ENCODE data around the gene RO60. TPM values are rescaled to one million over a fixed set of nuclear protein-coding genes. Genes with fewer than 3 reads are reported as not detected.

Gene RO60
- total and polyA plus RNA-seq, 2 of the 13 experiments (the other 11 are each of a cell fraction or from before 2014, with no cell fraction given): 20.3 to 53.7 TPM

DNA sequence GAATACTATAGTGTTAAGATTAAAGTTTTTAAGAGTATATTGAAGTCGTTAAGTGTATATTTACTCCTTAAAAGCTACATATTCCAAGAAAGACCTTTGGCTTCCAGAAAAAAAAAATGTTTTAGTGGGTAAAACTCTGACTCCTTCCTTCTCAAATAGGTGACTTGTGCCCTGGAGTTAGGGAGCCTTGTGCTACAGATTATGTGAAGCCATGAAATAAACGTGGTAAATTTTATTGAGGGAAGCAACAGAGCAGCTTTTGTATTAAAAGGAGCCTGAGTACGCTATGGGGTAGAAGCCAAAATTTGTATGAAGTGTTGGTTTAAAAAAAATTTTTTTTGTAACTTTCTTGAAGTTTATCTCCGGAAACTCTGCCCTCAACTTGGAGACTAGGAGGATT lies 994 bp downstream of the RO60 start:
- no TSS peak for BruUV-seq (replicated peaks)
- Histone ChIP-seq H3K27ac (ENCODE audit: extremely low read length, insufficient read depth, low read length) (peak overlapping the region; percentile 94), H2AFZ (ENCODE audit: low read length) (no peak overlapping the region), H3K4me3 (replicated peaks in 1 of 3; ENCODE audit: insufficient read depth in 1 of 3, low read depth in 2 of 3, low read length in 3 of 3) (peak overlapping the region; percentile 92 to 99 (median 94); a peak in 5 of 6 replicates), H4K20me1 (ENCODE audit: insufficient read depth, low read length) (peaks cover 9% of the 10 kb centered on the region; the same call in 1 of the 2 replicates), H3K27me3 (ENCODE audit: control insufficient read depth in 1 of 2, insufficient read depth in 2 of 2, low read length in 2 of 2) (peaks cover 0 to 2% of the 10 kb centered on the region in 2 experiments; a peak in 1 of 5 replicates), H3K9ac (ENCODE audit: insufficient read depth, low read depth, low read length) (peak overlapping the region; percentile 97), H3K79me2 (ENCODE audit: insufficient read depth, low read length) (peaks cover 90% of the 10 kb centered on the region), H3K9me3 (ENCODE audit: low read length) (no peaks in the 10 kb centered on the region), H3K4me1 (ENCODE audit: insufficient read depth, low read length) (peaks cover 44% of the 10 kb centered on the region), H3K4me2 (ENCODE audit: low read depth, low read length) (peak overlapping the region; percentile 82), H3K36me3 (replicated peaks in 1 of 2; ENCODE audit: control insufficient read depth in 1 of 2, insufficient read depth in 2 of 2, low read length in 2 of 2) (peaks cover 1 to 5% of the 10 kb centered on the region in 2 experiments; a peak in 1 of 5 replicates)
- DNase-seq (ENCODE audit: low spot score): no peak
- TF ChIP-seq, protein P1, sequence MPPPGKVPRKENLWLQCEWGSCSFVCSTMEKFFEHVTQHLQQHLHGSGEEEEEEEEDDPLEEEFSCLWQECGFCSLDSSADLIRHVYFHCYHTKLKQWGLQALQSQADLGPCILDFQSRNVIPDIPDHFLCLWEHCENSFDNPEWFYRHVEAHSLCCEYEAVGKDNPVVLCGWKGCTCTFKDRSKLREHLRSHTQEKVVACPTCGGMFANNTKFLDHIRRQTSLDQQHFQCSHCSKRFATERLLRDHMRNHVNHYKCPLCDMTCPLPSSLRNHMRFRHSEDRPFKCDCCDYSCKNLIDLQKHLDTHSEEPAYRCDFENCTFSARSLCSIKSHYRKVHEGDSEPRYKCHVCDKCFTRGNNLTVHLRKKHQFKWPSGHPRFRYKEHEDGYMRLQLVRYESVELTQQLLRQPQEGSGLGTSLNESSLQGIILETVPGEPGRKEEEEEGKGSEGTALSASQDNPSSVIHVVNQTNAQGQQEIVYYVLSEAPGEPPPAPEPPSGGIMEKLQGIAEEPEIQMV (CRISPR knock-in tag; IDR thresholded peaks at IDR 0.05; ENCODE audit: low read depth): no peak
- TF ChIP-seq TARDBP (CRISPR knock-in tag; IDR thresholded peaks at IDR 0.05): no peak
- TF ChIP-seq ZNF549 (CRISPR knock-in tag; IDR thresholded peaks at IDR 0.05): no peak
- TF ChIP-seq ETV5 (CRISPR knock-in tag; IDR thresholded peaks at IDR 0.05; ENCODE audit: borderline replicate concordance): no peak
- TF ChIP-seq, protein P2, sequence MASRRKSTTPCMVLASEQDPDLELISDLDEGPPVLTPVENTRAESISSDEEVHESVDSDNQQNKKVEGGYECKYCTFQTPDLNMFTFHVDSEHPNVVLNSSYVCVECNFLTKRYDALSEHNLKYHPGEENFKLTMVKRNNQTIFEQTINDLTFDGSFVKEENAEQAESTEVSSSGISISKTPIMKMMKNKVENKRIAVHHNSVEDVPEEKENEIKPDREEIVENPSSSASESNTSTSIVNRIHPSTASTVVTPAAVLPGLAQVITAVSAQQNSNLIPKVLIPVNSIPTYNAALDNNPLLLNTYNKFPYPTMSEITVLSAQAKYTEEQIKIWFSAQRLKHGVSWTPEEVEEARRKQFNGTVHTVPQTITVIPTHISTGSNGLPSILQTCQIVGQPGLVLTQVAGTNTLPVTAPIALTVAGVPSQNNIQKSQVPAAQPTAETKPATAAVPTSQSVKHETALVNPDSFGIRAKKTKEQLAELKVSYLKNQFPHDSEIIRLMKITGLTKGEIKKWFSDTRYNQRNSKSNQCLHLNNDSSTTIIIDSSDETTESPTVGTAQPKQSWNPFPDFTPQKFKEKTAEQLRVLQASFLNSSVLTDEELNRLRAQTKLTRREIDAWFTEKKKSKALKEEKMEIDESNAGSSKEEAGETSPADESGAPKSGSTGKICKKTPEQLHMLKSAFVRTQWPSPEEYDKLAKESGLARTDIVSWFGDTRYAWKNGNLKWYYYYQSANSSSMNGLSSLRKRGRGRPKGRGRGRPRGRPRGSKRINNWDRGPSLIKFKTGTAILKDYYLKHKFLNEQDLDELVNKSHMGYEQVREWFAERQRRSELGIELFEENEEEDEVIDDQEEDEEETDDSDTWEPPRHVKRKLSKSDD (CRISPR knock-in tag; IDR thresholded peaks at IDR 0.05; ENCODE audit: low read depth): no peak
- no peak for TF ChIP-seq CHD2 (IDR thresholded peaks at IDR 0.05; ENCODE audit: low read depth, low read length)
- TF ChIP-seq SMARCC2 (IDR thresholded peaks at IDR 0.05): no peak
- TF ChIP-seq KLF13 (CRISPR knock-in tag; IDR thresholded peaks at IDR 0.05): no peak
- no peak for TF ChIP-seq MED13 (CRISPR knock-in tag; IDR thresholded peaks at IDR 0.05)
- no peak for TF ChIP-seq SOX6 (IDR thresholded peaks at IDR 0.05)
- no peak for TF ChIP-seq SOX6 (CRISPR knock-in tag; IDR thresholded peaks at IDR 0.05)
- TF ChIP-seq SRF (IDR thresholded peaks at IDR 0.05; ENCODE audit: low read depth, low read length): no peak
- TF ChIP-seq, protein P3, sequence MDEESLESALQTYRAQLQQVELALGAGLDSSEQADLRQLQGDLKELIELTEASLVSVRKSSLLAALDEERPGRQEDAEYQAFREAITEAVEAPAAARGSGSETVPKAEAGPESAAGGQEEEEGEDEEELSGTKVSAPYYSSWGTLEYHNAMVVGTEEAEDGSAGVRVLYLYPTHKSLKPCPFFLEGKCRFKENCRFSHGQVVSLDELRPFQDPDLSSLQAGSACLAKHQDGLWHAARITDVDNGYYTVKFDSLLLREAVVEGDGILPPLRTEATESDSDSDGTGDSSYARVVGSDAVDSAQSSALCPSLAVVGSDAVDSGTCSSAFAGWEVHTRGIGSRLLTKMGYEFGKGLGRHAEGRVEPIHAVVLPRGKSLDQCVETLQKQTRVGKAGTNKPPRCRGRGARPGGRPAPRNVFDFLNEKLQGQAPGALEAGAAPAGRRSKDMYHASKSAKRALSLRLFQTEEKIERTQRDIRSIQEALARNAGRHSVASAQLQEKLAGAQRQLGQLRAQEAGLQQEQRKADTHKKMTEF (CRISPR knock-in tag; IDR thresholded peaks at IDR 0.05): no peak
- TF ChIP-seq SIX4 (CRISPR knock-in tag; IDR thresholded peaks at IDR 0.05): no peak
- ChIA-PET CTCF (ENCODE audit: low intra/inter-chr PET ratio, low total read pairs) (no interaction called here), POLR2A (no interaction called here)
- intact Hi-C loops (cut with micrococcal nuclease; ENCODE audit: unreplicated experiment) (loop anchor here (1.0 kb wide), 1 partner anchor 44 kb away; no protein-coding TSS in a partner anchor), in situ Hi-C loops (cut with HindIII; ENCODE audit: extremely low pct_ligation_motif_present, low pct_unique_long_range_greater_than_20kb) (no loop called here)
- WGBS (ENCODE audit: low lambda C conversion rate): 3% methylated on average over 4 of the region's 4 CpGs
- no peak for FAIRE-seq
- ATAC-seq: no peak

Data from HepG2 (cell line).